Myometrial cell (primary cell): ENCODE results near the gene ZNF592. TPM values are rescaled to one million over a fixed set of nuclear protein-coding genes. Genes with fewer than 3 reads are reported as not detected.

Experiments
- total RNA-seq: library from RNA; depleted of rRNA; stranded (reverse); fragments of >200 nt; gene quantifications from 2 replicates; pipeline ENCODE4 v1.2.3, GENCODE V29; 2015

ZNF592 gene, protein sequence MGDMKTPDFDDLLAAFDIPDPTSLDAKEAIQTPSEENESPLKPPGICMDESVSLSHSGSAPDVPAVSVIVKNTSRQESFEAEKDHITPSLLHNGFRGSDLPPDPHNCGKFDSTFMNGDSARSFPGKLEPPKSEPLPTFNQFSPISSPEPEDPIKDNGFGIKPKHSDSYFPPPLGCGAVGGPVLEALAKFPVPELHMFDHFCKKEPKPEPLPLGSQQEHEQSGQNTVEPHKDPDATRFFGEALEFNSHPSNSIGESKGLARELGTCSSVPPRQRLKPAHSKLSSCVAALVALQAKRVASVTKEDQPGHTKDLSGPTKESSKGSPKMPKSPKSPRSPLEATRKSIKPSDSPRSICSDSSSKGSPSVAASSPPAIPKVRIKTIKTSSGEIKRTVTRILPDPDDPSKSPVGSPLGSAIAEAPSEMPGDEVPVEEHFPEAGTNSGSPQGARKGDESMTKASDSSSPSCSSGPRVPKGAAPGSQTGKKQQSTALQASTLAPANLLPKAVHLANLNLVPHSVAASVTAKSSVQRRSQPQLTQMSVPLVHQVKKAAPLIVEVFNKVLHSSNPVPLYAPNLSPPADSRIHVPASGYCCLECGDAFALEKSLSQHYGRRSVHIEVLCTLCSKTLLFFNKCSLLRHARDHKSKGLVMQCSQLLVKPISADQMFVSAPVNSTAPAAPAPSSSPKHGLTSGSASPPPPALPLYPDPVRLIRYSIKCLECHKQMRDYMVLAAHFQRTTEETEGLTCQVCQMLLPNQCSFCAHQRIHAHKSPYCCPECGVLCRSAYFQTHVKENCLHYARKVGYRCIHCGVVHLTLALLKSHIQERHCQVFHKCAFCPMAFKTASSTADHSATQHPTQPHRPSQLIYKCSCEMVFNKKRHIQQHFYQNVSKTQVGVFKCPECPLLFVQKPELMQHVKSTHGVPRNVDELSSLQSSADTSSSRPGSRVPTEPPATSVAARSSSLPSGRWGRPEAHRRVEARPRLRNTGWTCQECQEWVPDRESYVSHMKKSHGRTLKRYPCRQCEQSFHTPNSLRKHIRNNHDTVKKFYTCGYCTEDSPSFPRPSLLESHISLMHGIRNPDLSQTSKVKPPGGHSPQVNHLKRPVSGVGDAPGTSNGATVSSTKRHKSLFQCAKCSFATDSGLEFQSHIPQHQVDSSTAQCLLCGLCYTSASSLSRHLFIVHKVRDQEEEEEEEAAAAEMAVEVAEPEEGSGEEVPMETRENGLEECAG (N-terminal part only)
- total RNA-seq, result 4.6 and 6.3 TPM in 2 replicates

DNA sequence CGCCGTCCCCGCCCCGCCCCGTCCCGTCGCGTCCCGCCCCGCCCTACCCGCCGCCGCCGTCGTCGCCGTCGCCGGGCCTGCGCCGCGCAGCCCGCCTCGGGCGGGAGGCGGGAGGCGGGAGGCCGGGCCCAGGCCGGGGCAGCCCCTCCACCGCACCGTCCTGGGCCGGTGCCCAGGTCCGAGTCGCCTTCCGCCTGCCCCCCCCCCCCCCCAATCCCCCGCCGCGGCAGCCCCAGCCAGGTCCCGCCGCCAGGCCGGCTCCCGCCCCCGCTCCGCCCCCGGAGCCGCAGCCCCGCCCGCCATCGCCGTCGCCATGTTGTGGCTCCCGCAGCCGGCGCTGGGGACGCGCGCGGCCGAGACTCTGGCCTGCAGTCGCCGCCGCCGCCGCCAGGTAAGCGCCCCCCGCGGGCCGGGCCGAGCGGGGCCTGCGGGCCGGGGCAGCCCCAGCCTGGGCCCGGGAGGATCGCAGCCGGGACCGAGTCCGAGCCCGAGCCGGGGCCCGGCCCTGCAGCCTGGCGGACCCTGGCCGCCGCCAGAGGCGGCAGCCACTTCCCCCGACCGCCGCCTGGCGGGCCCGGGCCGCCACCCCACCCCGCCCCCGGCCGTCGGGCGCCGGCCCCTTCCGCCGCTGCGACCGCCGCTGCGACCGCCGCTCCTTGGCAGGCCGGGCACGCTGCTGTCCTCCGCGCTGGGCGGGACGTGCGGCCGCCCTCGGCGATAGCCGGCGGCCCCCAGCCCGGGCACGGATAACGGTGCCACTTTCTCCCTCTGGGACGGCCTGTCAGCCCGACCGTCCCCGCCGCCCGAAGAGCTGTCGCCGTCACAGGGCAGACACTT, at the start of gene ZNF592:
Gene ZNF592 (plus strand): TSS at position 319 of the 837 bp plus-strand sequence. CDS start 34,084 bp downstream, outside the sequence.

DNA sequence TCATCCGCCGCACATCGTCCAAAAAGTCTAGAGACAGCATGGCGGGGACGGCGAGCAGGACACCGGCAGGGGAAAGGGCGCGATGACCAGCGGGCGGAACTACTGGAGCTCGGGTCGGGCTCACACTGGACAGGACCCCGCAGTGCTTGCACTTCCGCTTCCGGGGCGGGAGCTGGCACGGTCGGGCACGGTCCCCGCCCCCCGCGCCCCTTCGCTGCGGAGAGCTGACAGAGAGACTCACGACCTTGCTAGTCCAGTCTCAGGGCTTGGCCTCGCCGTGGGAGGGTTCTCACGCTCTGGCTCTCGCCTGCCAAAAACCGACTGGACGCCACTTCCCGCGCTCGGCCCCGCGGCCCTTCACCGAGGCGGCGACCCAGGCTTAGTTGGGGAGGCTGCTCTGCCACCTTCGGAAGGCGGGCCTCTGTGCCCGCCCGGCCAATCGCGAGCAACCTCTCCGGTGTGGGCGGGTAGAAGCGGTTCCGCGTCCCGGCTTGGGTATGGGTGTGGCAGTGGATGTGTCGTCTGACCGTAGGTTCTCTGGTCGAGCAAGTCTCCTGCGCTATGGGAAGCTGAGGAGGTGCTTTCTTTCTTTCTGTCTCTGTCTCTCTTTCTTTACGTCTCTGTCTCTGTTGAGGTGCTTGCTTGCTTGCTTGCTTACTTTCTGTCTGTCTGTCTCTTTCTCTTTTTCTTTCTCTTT, 32.2 kb upstream of the ZNF592 start, which contains the start of gene SEC11A:
Gene SEC11A (minus strand): TSS at position 104 of the 697 bp plus-strand sequence. CDS start 64 bp downstream, at position 40.

DNA sequence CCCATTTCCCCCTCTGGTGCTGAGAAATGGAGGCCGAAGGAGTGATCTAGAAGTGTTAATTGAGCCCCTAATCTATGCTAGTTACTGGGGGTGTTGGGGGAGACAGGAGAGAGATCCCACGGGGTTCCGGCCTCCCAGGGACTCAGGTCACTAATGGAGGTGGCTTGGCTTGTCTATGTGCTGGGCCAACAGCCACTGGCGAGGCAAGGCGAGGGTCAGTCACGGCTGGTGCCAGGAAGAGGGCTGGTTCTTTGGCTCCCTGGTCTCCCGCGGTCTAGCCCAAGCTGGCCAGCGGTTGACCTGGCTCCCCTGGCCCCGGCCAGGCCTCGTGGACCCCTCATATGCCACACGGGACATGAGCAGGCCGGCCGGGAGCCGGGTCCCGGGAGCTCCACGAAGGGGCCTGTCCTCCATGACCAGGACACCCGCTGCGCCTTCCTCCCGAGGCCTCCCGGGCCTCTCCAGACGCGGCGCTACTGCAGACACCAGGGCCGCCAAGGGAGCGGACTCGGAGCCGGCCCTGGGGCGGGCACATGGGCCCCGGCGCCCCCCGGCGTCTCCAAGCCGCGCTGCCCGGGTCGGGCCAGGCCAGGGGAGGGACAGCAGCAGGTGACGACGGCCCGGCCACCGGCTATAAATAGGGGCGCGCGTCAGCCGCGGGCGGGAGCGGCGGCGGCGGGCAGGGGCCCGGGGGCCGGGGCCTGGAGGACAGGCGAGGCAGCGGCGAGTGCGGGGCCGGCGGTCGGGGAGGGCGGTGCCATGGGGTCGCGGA, 68.5 kb downstream of the ZNF592 start, which contains the start of gene ALPK3:
Gene ALPK3 (plus strand): TSS at position 663 of the 772 bp plus-strand sequence. CDS start 97 bp downstream, at position 760.

Other genes starting within 250 kb of the ZNF592 start
- 9.0 and 14.1 TPM in 2 replicates for gene ZSCAN2, start 147.6 kb upstream of the ZNF592 start, total RNA-seq
- gene WDR73, start 94.3 kb upstream of the ZNF592 start, total RNA-seq, result 8.6 and 16.8 TPM in 2 replicates
- gene NMB, start 90.4 kb upstream of the ZNF592 start, total RNA-seq, result 6.9 and 14.9 TPM in 2 replicates
- gene SEC11A, start 32.5 kb upstream of the ZNF592 start, total RNA-seq, result 244 and 247 TPM in 2 replicates
- gene ALPK3, start 68.8 kb downstream of the ZNF592 start, total RNA-seq, result under 0.01 and 0.29 TPM in 2 replicates
- not detected in 2 replicates for gene SLC28A1, start 136.1 kb downstream of the ZNF592 start, total RNA-seq
- 15.3 and 15.6 TPM in 2 replicates for gene PDE8A, start 233.3 kb downstream of the ZNF592 start, total RNA-seq